Pons (tissue), 1 donor: ENCODE results near the gene LARP4.
"Not testable (repeated sequence)": the region's sequence is repeated elsewhere in the genome, so short reads cannot be mapped to it uniquely, and the experiment has no call there.

ENCODE experiments used
- DNase-seq: peaks from one replicate; pipeline ENCODE4 v3.0.0-alpha.2; 2016; ENCODE audit warnings: low spot score

The LARP4 gene

DNA sequence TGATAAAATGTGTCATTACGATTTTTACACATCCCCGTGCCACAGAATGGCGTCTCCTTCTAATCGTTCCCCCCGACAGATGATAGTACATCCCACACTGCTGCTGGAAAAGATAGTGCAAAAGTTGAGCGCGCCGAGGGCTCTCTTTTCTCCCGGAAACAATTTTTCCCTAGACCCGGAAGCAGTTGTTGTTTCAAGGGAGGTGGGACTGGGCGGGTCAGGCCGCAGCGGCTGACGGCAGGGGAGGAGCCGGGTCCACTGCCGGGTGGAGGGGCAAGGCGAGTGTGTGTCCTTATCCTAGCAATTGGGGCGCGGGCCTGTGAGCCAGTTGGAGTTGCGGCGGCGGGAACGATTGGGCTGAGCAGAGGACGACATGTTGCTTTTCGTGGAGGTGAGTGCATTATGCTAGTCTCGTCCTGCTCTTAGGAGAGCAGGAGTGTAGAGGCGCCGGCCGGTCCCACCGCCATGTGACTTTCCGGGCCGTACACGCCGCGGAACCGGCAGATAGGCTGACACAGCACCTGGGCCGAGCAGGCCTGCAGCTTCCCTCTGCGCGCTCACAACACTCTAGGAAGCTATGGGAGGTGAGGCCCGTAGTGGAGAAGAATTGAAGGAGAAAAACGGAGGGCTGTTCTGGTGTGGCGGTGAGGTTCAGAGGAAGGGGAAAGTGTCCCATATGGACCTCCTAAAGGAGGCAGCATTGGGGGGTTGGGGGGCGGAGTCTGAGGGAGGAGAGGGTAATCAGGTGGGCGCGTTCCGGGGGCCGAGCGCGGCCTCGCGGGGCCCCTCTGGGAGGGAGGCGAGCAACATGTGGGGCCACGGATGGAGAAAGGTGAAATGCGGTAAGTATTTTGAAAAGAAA, at the start of gene LARP4:
TSS of gene LARP4 (plus strand) at position 248 of the 862 bp plus-strand sequence. CDS start at position 374, 126 bp downstream.
- peak; percentile 96 for DNase-seq

DNA sequence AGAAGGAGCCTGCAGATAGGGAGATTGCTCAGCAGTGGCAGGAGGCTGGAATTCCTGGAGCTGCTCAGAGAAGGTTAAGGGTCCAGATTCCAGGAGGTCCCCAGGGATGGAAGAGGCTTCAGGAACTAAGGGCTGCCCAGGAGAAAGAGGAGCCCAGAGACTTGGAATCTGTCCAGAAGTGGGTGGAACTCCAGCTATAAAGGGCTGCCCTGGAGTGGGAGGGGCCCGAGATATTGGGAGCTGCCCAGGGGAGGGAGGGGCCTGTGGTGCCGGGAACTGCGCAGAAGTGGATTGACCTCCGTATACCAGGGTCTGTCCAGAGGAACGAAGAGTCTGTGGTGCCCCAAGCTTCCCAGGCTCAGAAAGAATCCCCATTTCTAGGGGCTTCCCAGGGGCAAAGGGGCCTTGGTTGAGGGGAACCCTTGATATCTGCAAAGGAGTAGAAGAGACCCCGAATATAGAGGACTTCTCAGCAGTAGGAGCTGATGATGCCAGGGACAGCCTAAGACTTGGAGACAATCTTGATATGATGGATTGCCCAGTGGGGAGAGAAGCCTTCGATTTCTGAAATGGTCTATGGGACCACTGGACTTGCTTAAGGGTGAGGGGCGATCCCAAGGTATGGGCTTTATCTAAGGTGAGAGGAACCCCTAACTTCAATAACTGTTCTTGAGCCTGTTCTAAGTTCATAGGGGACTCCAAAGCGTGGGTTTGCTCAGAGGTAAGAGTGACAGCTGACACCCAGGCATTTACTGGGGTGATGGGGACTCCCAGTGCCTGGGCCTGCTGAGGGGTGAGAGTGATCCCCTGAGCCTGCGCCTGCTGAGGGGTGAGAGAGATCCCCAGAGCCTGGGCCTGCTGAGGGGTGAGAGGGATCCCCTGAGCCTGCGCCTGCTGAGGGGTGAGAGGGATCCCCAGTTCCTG, 49.3 kb upstream of the LARP4 start:
- no peak for DNase-seq

DNA sequence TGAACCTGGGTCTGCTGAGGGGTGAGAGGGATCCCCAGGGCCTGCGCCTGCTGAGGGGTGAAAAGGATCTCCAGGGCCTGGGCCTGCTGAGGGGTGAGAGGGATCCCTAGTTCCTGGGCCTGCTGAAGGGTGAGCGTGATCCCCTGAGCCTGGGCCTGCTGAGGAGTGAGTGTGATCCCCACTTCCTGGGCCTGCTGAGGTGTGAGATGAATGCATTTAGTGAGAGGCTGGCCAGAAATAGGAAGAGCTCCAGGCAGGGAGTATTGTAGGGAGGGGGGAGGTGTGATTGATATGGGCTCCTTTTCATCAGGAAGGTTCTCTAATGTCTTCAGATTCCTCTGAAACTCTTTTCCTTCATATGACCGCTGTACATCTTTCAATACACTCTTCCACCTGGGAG, 47.3 kb upstream of the LARP4 start:
- DNase-seq = no peak

DNA sequence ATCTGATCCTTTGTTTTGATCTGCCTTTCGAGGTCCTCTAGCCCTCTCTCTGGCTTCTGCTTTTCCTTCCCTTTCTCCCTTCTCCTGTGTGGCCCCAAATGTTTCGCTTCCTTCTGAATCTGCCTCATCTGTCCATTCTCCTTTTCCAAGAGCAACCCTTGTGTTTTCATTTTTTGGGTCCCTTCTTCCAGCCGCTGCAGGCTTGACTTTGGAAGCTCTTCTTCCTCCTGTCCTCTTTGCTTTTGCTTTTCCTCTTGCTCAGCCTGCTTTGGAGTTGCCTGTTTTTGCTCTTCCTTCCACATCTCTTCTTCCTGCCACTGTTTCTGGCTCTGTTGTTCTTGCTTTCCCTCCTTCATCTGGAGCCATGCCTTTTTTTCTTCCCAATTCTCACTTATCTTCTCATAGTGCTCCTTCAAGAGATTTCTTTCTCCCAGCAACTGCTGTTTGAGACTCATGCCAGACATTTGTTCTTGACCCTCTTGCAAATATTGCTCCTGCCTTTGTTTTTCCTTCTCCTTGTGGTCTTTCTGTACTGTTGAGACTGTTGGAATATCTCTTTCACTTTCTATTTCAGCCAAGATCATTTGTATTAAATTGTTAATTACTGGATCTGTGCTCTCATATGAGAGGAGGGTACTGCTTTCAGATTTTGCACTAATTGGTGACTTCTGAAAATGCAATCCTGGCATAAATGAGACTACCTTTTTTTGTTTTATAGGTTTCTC, 46.7 kb upstream of the LARP4 start:
- DNase-seq = no peak

DNA sequence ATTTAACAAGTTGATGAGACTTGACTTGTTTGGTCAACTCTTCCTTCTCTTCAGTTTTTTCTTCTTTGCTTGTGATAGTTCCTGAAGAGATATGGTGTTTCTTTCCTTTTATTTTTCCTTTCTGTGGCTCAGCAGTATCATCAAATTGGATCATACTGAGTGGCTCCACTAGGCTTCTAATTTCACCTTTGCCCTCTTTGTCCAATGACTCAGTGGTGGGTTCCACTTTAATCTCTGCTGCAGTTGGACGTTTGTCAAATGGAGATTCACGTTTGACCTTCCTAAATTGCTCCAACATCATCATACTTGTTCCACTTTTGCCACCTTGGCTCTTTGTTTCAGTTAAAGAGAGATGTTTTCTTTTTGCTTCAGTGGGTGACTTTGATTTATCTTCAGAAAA, 45.8 kb upstream of the LARP4 start:
- DNase-seq = no peak

DNA sequence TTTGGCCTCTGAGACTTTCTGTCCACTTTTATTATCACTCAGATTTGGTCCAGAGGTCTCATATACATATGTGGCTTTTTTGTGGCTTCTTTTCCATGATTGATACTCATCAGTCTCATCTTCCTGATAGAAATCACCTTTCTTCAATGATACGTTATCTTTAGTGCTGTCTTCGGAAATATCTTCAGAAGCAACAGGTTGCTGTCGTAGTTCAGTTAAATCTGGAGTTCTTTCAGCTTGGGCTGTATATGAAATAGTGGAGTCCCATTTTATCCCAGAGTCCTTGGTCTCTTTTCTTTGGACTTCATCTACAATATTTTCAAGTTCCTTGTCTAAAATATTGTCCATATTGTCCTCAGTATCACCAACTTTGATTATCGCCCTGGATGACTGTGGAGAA, 45.3 kb upstream of the LARP4 start:
- no peak for DNase-seq

DNA sequence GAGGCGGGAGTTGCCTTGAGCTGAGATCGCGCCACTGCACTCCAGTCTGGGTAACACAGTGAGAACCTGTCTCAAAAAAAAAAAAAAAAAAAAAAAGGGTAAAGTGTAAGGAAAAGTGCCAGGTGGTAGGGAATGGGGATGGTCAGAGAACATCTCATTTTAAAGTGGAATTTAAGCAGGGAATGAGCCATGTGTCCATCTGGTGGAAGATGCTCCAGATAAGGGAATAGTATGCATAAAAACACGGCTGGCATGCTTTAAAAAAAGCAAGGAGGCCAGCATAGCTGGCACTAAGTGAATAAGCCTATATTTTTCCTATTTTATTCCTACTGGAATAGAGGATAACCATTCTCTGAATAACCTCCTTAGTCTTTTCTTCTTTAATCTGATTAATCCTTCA, 38.0 kb upstream of the LARP4 start:
- DNase-seq = no peak

DNA sequence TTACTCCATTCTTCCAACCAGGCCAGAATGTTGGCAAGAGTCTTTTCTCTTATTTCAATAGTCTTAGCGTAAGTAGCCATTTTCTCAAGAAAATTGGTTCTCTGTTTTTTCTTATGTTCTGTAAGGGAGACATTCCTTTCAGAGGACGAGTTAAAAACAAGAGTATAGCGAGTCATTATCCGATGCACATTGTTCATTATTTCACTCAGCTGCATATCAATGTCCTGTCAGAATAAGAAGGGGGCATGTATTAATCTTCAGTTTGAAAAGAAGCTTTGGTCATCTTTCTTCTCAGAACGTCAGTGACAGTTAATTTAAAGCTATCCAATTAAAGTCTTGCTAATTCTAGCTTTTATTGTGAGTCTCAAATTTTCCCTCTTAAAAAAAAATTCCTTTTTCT, 37.5 kb upstream of the LARP4 start:
- DNase-seq = no peak

DNA sequence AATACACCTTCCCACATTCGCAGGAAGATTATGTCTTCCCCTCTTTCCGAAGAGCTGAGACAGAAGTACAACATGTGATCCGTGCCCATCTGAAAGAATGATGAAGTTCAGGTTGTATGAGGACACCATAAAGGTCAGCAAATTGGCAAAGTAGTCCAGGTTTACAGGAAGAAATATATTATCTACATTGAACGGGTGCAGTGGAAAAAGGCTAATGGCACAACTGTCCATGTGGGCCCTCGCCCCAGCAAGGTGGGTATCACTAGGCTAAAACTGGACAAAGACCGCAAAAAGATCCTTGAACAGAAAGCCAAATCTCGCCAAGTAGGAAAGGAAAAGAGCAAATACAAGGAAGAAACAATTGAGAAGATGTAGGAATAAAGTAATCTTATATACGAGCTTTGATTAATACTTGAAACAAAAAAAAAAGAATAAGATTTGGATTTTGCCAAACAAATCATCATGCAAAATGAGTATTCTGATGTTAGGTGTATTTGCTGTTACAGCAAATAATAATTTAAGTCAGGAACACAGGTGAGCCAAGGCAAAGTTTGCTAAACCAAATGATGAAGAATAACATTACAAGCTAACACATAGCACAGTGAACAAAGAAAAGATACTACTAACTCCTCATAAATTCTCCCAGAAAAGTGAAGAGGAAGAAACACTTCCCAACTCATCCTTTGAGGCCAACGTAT, 34.8 kb upstream of the LARP4 start:
- no peak for DNase-seq

DNA sequence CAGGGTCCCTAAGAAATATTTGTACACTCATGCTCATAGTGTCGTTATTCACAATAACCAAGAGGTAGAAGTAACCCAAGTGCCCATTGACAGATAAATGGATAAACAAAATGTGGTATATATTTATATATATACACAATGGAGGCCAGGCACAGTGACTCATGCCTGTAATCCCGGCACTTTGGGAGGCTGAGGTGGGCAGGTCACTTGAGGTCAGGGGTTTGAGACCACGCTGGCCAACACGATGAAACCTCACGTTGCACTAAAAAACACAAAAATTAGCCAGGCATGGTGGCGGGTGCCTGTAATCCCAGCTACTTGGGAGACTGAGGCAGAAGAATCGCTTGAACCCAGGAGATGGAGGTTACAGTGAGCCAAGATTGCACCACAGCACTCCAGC, 30.0 kb upstream of the LARP4 start:
- DNase-seq = not testable (repeated sequence)

DNA sequence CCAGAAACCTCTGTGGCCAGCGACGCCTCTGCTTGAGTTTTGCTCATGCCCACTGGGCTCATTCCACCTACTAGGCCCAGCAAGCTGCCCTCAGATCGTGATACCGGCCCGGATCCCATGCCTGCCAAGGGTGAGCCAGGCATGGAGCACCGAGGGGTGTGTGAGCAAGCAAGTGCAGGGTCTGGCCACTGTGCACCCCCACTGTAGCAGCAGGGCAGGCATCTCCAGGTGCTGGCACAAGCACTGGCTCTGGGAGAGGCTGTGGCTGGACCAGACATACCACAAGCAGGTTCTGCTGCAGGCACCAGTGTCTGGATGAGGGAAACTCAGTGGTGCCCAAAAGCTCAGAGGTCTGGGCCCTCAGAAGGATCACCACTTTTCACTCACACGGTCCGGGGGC, 24.9 kb upstream of the LARP4 start:
- no peak for DNase-seq

DNA sequence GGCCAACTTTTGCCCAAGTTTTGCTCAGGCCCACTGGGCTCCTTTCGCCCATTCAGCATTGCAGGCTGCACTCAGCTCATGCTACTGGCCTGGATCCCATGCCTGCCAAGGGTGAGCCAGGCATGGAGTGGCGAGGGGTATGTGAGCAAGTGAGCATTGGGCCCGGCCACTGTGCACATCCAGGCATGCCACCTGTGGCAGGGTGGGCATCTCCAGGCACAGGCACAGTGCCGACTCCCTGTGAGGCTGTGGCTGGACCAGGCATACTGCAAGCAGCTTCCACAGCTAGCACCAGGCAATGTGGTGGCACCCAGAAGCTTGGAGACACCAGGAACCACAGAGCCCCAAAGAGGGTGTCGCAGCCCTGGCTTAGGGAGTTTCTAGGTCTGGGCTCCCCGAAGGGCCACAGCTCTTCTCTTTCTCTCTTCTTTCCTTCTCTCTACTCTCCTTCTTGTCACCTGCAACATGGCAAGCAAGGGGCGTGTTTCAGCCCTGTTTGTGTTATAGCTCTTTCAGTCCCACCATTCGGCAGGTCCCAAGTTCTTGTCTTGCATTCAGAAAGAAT, 19.8 kb upstream of the LARP4 start:
- DNase-seq = no peak

DNA sequence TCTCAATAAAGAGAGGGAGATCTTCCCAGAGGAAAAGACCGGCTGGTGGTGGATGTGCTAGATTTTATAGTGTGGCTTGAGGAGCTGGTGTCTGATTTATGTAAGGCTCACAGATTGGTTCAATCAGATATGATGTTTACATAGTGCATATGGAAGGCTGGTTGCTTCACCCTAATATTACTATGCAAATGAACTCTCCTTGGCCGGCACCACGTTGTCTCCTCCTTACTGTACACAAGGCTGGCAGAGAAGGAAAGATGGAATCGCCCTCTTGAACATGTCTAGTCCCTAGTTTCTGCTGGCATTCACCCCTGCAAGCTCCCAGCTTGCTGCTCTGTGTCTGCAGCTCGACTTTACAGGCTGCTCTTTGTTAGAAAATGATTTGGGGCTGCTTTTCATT, 13.2 kb upstream of the LARP4 start:
- DNase-seq = no peak

DNA sequence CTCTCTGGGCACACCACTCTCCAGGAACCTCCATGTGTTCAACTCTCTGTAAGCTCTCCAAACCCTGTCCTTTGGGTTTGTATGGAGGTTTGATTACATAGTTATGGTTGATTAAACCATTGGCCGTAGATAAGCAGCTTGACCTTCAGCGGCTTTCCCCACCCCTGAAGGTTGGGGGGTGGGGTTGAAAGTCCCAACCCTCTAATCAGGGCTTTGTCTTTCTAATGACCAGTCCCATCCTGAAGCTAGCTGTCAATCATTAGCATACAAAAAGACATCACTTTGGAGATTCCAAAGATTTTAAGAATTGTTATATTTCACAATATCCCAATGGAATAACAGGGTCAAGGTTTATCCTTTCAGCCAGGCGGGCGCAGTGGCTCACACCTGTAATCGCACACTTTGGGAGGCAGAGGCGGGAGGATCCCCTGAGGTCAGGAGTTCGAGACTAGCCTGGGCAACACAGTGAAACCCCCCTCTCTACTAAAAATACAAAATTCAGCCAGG, 12.7 kb upstream of the LARP4 start:
- DNase-seq = no peak

DNA sequence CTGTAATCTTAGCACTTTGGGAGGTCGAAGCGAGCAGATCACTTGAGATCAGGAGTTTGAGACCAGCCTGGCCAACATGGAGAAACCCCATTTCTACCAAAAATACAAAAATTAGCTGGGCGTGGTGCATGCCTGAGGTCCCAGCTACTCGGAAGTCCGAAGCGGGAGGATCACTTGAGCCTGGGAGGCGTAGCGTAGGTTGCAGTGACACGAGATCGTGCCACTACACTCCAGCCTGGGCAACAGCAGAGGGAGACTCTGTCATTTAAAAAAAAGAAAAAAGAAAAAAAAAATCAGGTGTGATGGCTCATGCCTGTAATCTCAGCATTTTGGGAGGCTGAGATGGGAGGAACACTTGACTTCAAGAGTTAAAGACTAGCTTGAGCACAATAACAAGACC, 11.9 kb upstream of the LARP4 start:
- DNase-seq = not testable (repeated sequence)

DNA sequence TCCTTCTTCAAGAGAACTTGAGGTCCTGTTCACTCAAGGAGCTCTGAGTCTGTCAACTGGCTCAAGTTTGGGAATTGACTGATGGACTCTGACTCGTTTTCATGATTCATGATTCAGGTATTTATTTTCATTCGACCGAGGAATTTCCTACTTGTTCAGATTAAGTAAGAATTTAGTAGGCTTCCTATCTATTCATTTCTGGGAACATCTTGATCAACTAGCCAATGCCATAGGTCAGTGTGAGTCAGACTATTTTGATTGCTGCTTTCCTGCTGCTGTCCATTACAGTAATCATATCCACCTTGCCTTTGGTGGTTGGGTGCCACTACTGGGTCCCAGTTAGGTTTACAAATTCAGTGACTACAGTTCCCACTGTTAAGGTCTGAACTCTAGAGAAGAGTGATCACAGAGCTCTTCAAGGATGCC, 10.4 kb upstream of the LARP4 start:
- DNase-seq = no peak

DNA sequence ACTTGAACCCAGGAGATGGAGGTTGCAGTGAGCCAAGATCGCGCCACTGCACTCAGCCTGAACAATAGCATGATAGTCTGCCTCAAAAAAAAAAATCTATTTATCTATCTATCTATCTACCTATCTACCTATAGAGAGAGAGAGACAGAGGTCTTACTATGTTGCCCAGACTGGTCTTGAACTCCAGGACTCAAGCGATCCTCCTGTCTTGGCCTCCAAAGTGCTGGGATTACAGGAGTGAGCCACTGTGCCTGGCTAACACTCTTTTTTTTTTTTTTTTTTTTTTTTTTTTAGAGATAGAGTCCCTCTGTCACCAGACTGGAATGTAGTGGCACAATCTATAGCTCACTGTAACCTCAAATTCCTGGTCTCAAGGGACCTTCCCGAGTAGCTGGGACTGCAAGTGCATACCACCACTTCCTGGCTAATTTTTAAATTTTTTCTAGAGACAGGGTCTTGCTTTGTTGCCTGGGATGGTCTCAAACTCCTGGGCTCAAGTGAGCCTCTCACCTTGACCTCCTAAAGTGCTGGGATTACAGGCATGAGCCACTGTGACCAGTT, 6.1 kb upstream of the LARP4 start:
- DNase-seq = no peak

DNA sequence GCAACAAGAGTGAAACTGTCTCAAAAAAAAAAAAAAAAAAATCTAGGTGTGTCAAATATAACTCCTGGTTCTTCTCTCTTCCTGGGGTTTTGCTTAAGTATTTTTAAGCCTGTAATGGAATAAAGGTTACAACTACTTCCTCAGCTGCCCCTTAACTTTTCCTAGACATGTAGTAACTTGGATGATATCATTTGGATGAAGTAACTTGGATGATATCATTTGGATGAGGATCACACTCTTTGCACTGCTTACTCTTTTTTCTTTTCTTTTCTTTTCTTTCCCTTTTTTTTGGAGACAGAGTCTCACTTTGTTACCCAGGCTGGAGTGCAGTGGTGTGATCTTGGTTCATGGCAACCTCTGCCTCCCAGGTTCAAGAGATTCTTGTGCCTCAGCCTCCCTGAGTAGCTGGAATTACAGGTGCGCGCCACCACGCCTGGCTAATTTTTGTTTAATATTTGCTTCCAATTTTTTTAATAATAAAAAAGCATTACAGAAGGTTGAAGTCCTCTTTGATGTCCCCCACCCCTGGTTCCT, 3.5 kb upstream of the LARP4 start:
- DNase-seq = no peak

DNA sequence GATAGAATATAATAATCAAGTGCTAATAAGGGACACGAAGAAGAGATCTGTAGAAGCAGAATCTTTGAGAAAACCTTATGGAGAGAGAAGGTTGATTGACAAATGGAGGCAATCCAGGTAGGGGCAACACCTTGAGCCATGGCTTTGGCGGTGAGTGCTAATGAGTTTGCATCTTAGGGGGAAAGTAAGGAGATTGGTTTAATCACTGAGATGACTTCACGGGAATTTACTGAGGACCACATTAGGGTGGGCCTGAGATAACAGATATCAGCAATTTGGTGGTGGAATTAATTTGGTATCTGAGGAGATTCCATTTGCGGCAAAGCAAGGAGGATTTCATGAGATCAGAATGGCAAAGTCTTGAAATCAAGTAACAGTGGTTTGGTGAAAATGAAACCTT, 1.8 kb upstream of the LARP4 start:
- no peak for DNase-seq

DNA sequence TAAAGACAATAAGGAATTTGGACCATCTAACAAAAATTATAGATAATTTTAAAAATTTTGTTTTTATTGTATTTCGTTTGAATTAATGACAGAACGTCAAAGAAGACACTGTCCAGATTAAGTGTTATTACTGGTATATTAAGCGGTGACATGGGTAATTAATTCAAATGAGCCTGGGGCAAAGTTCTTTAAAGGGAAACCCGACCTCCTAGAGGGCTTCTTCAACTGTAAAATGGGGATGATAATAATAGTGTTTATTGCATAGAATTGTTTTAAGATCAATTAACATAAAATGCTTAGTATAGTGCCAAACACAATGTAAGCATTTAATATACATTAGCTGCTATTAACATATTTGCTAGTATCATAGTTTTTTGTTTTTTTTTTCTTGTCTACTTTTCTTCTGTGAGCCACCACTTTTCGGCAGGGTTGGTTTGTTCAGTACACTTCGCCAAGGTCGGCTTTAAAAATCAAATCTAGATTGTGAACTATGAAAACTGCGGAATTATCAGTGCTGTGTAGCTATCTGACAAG, 514 bp upstream of the LARP4 start:
- DNase-seq = no peak
